CD4-positive, alpha-beta T cell treated with Interferon alpha-2 for 1 hour (primary cell): ENCODE results near the gene SH3BP4.

Experiments used
- DNase-seq, 2 donors: peaks; one replicate each; pipeline ENCODE4 v3.0.0-alpha.2; 2020 to 2022

The SH3BP4 gene

GRCh38 chr2:234983011-234983726 lies 31.4 kb downstream of the SH3BP4 start:
- DNase-seq, result no peak

- no peak for DNase-seq
Observed at GRCh38 chr2:234985608-234986245, 33.9 kb downstream of the SH3BP4 start.

- no peak for DNase-seq
Observed at GRCh38 chr2:234986390-234986789, 34.6 kb downstream of the SH3BP4 start.

GRCh38 chr2:234986876-234987720 lies 35.3 kb downstream of the SH3BP4 start:
- DNase-seq, result no peak

GRCh38 chr2:234987754-234988153 lies 35.9 kb downstream of the SH3BP4 start:
- DNase-seq, result no peak

GRCh38 chr2:234988491-234988890 lies 36.7 kb downstream of the SH3BP4 start:
- no peak for DNase-seq

- no peak for DNase-seq
Observed at GRCh38 chr2:234989183-234989701, 37.4 kb downstream of the SH3BP4 start.

GRCh38 chr2:234990300-234990699 lies 38.5 kb downstream of the SH3BP4 start:
- DNase-seq, result no peak

- no peak for DNase-seq
Observed at GRCh38 chr2:234991290-234991689, 39.5 kb downstream of the SH3BP4 start.

GRCh38 chr2:234991793-234992192 lies 40.0 kb downstream of the SH3BP4 start:
- DNase-seq, result no peak

GRCh38 chr2:234992196-234992595 lies 40.4 kb downstream of the SH3BP4 start:
- DNase-seq, result no peak

GRCh38 chr2:234992624-234993349 lies 41.0 kb downstream of the SH3BP4 start:
- DNase-seq, result no peak

GRCh38 chr2:234993541-234993981 lies 41.7 kb downstream of the SH3BP4 start:
- DNase-seq, result peak in 1 of 2 donors; percentile 3

GRCh38 chr2:234994438-234995321 lies 42.9 kb downstream of the SH3BP4 start:
- no peak for DNase-seq

- no peak for DNase-seq
Observed at GRCh38 chr2:234995332-234996068, 43.7 kb downstream of the SH3BP4 start.

GRCh38 chr2:234996069-234996940 lies 44.5 kb downstream of the SH3BP4 start:
- DNase-seq, result no peak

GRCh38 chr2:234996941-234997270 lies 45.1 kb downstream of the SH3BP4 start:
- no peak for DNase-seq

GRCh38 chr2:234997389-234997788 lies 45.6 kb downstream of the SH3BP4 start:
- DNase-seq, result no peak

- DNase-seq, result no peak
Observed at GRCh38 chr2:234998404-234999211, 46.8 kb downstream of the SH3BP4 start.
